Stimulated activated CD4-positive, alpha-beta T cell treated with anti-CD3 and anti-CD28 coated beads, Interleukin-15, amount 100 ng/mL, for 24 hours (primary cell): ENCODE measurements around the gene ACER1.
"Not testable (repeated sequence)": the region's sequence is repeated elsewhere in the genome, so short reads cannot be mapped to it uniquely, and the experiment has no call there.

Source experiments
- DNase-seq: peaks from one replicate; pipeline ENCODE4 v3.0.0-alpha.2; 2020

Gene ACER1

DNA sequence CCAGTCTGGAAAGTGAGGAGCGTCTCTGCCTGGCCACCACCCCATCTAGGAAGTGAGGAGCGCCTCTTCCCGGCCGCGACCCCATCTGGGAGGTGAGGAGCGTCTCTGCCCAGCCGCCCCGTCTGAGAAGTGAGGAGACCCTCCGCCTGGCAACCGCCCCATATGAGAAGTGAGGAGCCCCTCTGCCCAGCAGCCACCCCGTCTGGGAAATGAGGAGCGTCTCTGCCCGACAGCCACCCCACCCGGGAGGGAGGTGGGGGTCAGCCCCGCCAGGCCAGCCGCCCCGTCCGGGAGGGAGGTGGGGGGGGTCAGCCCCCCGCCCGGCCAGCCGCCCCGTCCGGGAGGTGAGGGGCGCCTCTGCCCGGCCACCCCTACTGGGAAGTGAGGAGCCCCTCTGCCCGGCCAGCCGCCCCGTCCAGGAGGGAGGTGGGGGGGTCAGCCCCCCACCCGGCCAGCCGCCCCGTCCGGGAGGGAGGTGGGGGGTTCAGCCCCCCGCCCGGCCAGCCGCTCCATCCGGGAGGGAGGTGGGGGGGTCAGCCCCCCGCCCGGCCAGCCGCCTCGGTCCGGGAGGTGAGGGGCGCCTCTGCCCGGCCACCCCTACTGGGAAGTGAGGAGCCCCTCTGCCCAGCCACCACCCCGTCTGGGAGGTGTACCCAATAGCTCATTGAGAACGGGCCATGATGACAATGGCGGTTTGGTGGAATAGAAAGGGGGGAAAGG is 22.1 kb upstream of the ACER1 start:
- not testable (repeated sequence) for DNase-seq

DNA sequence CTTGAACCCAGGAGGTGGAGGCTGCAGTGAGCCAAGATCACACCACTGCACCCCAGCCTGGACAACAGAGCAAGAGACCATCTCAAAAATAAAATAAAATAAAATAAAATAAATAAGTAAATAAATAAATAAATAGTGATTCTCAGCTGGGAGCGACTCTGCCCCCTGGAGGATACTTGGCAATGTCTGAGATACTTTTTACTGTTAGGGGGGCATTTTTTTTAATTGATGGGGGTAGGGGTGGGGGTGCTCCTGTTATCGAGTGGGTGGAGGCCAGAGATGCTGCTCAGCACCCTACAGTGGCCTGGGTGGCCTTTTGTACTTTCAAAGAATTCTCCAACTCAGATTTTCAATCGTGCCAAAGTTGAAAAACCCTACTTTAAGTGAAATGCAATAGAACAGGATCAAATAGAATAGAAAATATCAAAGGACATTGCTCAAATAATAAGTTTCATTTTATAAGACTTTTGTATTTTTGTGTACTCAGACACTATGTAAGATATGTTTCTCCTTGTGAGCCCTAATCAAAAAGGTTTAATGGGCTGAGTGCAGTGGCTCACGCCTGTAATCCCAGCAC is 20.8 kb upstream of the ACER1 start:
- DNase-seq, result no peak

DNA sequence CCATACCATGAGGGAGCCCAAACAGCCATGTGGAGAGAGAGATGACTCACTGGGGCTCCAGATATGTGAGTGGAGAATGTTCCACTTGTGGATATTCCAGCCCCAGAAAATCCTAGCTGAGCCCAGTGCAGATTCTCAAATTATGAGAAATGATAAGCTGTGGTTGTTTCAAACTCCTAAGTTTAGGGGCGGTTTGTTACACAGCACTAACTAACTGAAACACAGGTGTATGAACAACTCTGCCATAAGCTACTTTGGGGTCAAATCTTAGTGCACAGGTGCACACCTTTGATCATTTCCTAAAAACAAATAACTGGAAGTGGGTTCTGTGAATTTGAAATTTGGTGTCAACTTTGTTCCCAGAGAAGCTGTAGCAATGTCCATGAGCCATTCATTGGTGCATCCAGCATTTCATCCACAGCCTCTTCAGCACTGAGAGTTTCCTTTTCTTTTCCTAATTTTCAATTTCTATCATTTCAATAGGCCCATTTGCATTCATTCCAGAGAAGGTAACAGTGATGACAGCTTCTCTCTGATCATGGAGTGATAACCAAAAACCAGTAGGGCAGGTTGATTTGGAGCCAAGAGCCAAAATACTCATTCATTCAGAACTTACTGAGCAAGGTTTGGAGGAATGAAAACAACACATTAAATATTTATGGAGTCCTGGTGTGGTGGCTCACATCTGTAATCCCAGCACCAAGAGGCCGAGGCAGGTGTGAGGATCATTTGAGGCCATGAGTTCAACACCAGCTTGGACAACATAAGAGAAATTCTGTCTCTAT is 19.2 kb upstream of the ACER1 start:
- no peak for DNase-seq

DNA sequence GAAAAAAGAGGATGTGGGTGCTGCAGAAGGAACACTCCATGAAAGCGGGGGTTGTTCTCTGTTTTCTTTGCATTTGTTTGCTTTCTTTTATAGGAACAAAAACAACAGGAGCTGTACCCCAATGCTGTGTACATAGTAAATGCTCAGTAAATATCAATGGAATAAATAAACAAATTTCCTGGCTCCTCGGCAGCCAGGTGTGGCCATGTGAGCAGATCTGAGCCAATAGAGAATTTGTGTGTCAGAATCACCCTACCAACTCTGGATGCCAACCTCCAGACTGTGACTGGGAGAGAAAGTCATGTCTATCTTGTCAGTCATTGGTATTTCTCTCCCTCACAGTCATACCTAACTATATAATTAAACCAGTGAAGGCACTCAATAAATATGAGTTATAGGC is 17.3 kb upstream of the ACER1 start:
- DNase-seq, result no peak

DNA sequence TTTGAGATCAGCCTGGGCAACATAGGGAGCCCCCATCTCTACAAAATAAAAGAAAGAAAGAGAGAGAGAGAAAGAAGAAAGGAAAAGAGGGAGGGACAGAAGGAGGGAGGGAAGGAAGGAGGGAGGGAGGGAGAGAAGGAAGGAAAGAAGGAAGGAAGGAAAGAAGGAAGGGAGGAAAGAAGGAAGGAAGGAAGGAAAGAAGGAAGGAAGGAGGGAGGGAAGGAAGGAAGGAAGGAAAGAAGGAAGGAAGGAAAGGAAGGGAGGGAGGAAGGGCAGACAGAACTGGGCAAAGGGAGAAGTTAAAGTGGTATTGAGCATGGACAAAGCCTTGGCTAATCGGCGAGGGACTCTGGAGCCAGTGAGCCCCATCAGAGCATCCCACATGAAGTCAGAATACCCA is 15.9 kb upstream of the ACER1 start:
- not testable (repeated sequence) for DNase-seq

DNA sequence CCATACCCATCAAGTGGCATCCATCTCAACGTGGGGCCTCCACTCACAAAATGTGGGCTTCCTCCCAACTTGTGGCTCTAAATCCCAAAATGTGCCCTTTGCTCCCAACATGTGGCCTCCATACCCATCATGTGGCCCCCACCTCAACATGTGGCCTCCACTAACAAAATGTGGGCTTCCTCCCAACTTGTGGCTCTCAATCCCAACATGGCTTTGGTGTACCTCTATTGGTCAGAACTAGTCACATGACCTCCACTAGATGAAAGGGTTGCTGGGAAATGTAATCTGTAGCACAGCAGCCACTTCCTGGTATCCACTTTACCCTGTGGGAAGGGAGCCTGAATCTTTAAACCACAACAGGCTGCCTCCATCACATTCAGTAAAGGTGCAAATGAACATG is 10.1 kb upstream of the ACER1 start:
- no peak for DNase-seq

DNA sequence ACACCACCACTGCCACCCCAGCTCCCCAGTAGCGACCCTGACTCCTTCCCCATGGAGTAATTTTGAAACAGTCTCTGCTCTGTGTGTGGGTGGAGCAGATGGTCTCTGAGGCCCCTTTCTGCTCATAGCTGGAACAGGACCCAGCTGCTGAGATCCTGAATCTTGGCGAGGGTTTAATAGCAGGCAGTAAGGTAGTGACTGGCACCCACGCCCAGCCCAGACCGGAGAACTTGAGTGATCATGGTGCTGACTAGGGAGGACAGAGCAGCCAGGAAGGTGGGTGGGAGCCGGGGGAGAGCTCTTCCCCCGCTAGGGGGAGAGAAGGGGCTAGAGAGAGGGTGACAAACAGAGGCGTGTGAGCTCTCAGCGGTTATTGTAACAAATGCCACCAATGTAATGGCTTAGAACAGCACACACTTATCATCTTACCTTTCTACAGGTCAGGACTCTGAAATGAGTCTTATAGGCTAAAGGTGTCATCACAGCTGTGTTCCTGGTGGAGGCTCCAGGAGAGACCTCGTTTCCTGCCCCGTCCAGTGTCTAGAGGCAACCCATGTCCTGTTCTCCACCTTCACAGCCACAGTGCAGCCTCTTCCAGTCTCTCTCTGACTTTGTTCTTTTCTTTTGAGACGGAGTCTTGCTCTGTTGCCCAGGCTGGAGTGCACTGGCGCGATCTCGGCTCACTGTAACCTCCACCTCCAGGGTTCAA is 7.2 kb upstream of the ACER1 start:
- DNase-seq, result peak; percentile 13

DNA sequence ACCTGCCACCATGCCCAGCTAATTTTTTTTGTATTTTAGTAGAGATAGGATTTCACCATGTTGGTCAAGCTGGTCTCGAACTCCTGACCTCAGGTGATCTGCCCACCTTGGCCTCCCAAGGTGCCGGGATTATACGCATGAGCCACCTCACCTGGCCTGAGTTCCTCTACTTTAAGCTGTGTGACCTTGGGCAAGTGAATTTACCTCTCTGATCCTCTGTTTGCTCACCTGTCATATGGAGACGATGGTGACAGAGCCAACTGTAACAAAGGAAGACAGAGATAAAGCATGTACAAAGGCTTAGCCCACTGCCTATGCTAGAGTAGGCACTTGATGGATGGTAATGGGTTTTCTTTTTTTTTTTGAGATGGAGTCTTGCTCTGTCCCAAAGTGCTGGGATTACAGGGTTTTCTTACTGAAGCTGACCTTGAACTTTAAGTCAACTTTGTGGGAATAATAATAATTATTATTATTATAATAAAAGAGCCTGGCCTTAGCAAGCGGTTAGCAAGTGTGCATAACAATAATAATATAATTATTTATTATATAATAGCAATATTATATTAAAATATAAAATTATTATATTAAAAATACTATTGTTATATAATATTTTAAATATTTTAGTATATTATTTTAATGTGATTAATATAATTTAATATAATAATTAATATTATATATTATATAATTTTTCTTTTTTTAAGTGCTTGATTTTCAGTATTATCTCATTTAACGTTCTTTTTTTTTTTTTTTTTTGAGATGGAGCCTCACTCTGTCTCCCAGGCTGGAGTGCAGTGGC is 1.3 kb upstream of the ACER1 start:
- no peak for DNase-seq

DNA sequence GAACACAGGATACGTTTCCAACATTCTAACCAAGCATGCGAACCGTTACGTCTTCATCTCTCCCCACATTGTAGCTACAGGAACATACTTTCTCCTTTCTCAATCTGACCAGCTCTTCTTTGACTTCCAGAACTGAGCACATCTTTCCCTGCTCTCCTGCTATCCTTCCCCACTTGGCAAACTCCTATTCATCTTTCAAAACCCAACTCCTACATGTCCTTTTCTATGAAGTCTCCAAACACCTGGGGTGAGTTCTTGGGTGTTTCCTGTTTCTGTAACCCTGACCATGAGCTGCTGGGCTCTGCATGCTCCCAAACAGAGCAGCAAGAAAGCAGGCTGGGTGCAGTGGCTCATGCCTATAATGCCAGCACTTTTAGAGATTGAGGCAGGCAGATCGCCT is 6.6 kb downstream of the ACER1 start:
- DNase-seq, result no peak

DNA sequence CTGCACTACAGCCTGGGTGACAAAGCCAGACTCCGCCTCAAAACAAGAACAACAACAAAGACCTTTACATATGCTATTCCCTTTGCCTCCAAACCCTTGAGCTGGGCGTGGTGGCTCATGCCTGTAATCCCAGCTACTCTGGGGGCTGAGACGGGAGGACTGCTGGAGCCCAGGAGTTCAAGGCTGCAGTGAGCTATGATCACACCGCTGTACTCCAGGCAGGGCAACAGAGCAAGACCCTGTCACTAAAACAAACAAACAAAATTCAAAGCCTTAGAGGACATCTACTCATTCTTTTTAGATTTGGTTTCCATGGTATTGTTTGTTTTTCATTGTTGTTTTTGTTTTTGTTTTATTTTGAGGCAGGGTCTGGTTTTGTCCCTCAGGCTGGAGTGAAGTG is 7.8 kb downstream of the ACER1 start:
- no peak for DNase-seq

DNA sequence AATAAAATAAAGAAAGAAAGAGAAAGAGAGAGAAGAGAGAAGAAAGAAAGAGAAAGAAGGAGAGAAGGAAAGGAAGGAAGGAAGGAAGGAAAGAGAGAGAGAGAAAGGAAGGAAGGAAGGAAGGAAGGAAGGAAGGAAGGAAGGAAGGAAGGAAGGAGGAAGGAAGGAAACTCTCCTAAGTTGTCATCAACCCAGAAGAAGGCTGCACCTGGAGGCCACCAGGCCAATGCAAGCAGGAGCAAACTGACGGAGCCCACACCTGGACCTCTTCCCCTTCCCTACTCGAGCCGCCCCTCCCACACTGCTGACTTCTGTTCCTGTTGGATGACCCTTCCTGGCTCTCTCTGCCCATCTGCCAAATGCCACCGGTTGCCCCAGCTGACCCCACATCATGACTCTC is 8.7 kb downstream of the ACER1 start:
- DNase-seq, result no peak

DNA sequence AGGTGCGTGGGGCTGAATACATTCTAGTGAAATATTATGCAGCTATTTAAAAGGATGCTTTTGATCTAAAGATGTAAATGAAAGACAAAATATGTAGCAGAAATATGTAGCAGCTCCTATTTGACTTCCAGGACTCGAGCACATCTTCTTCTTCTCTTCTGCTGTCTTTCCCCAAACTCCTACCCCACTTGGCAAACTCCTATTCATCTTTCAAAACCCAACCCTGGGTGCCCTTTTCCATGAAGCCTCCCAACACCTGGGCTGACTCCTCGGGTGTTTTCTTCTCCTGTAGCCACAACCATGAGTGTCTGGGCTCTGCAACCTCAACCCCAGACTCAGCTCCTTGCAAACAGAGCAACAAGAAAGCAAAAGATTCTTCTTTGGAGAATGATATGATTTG is 11.1 kb downstream of the ACER1 start:
- no peak for DNase-seq

DNA sequence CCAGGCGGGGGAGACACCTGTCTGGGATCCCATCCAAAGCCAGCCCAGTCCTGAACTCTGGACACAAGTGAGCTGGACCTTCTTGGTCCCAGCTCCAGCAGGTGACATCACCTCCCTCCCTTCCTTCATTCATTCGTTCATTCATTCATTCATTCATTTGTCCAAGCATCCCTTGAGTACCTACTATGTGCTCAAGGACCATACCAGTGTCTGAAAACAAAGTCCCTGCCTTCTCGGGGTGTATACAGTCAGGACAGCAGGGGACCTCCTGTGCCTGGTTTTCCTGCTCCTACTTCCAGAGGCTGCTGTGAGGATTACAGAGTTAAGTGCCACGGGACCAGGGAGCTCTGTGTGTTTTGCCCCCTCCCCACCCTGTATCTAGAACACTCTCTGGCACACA is 14.0 kb downstream of the ACER1 start:
- DNase-seq, result no peak

DNA sequence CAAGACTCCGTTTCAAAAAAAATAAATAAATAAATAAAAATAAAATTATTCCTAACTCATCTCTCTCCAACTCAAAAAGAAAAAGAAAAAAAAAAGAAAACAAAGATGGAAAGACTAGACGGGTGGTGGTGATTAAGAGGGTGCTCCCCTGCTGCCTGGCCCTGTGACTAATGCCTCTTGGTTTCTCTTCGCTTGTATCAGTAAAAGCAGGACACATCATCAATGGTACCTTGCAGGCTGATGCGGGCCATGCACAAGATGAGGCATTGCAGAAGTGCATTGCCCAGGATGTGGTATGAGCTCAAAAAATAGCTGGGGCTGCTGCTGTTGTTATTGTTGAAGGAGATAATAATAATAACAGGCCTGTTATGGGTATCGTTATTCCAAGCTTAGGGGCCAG is 14.6 kb downstream of the ACER1 start:
- DNase-seq, result peak; percentile 30

DNA sequence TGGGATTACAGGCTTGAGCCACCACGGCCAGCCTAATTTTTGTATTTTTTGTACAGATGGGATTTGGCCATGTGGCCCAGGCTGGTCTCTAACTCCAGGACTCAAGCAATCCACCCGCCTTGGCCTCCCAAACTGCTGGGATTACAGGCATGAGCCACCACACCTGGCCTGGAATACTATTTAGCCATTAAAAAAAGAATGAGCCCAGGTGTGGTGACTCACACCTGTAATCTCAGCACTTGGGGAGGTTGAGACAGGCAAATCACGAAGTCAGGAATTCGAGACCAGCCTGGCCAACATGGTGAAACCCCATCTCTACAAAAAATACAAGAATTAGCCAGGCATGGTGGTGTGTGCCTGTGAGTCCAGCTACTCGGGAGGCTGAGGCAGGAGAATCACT is 17.8 kb downstream of the ACER1 start:
- not testable (repeated sequence) for DNase-seq

DNA sequence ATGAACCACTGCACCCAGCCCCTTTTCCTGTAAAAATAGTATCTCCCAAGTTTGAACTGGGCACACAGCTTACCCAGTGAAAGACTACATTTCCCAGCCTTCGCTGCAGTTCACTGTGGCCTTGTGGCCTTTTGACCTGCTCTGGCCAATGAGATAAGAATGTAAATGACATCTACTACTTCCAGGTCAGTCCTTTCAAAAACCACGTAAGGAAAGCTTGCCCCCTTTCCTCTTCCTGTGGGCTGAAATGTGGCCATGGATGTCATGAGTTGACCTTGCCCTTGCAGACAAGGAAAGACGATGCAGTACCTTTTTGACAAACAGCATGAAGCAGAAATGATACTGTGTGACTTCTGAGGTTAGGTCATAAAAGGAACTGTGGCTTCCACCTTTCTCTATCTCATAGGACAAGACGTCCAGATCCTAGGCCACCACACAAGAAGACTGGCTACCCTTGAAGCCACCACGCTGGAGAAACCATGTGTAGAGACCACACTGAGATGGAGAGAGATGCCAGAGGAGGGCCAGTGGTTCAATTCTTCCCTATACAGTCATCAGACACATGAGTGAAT is 19.9 kb downstream of the ACER1 start:
- no peak for DNase-seq

DNA sequence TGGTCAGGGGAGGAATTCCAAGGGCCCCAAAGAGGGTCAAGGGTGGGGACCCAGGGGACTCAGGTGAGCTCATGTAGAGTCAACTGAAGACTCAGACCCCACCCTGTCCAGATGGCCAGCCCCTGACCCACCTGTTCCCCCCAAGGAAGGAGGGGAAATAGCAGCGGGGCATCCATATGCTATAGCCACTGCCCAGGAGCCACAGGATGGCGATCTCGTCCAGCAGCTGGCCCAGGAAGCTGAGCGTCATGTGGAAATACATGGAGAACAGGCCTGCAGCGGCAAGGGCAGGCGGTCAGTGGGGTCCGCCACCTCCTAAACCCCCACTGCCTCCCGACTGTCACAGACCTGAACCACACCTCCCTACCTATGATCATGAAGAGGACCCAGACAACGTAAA is 21.4 kb downstream of the ACER1 start:
- DNase-seq, result no peak

DNA sequence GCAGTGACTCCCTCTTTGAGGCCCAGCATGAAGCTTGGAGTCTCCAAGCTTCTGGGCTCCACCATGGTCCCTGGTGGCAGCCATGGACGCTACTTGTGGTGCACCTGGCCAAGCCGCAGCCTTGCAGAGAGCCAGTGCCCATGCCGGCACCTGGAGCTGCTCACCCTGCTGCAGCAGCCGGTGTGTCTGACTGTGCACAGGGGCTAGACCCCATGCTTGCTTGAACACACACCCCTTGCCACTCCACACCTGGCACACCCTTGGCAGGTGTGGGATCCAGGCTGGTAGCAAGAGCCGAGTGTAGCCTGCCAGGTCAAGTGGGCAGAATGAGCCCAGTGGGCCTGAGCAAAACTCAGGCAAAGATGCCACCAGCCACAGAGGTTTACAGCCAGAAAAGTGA is 35.0 kb downstream of the ACER1 start:
- no peak for DNase-seq

DNA sequence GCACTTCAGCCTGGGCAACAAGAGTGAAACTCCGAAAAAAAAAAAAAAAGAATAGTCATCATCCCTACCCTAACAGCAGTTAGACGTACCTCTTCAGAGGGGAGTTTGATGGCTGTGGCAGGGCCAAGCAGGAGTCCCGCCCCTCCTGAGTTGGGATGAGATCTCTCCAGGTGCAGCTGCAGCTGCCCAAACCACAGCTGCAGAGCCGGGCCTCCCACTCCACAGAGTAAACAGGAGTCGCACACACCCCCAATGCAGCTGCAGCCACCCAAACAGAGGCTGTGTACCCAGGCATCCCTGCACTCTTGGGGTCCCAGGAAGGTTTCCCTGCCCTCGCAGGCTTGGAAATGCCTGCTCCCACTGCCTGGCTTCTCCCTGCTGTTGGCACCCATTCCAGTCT is 36.2 kb downstream of the ACER1 start:
- DNase-seq, result no peak

DNA sequence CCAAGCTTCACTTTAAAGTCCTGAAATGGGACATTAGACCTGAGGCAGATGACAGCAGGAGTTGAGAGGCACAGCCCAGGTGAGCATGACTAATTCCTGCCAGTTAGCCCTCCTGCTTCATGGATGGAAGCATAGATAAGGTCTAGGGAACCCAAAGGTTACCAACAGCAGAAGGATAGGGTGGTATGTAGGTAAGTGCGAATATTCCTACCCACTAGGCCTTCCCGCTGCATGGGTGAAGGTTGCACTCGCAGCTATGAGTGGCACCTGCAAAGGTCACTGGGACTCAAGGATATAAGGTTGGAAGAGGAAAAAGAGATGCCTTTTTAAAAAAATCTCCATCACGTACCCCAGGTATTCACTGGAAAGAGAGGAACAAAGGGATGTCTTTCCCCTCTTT is 41.4 kb downstream of the ACER1 start:
- DNase-seq, result no peak

DNA sequence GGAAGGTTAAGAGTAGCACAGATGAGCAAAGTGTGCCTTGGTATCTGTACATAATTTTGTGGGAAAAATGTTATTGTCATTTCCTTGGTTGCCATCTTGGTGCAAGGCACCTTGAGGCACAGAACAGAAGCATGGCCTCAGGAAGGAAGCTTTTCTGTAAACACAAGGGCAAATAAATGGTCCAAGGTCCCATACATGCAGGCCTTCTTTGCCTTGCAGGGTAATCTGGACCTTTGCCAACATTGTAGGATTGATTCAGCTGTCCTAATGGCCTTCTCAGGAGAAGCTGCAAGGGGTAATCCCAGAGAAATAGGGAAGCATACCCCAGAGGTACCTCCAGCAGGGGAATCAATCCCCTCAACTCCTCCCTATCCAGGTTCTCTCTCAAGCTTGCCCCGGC is 44.7 kb downstream of the ACER1 start:
- DNase-seq, result no peak

DNA sequence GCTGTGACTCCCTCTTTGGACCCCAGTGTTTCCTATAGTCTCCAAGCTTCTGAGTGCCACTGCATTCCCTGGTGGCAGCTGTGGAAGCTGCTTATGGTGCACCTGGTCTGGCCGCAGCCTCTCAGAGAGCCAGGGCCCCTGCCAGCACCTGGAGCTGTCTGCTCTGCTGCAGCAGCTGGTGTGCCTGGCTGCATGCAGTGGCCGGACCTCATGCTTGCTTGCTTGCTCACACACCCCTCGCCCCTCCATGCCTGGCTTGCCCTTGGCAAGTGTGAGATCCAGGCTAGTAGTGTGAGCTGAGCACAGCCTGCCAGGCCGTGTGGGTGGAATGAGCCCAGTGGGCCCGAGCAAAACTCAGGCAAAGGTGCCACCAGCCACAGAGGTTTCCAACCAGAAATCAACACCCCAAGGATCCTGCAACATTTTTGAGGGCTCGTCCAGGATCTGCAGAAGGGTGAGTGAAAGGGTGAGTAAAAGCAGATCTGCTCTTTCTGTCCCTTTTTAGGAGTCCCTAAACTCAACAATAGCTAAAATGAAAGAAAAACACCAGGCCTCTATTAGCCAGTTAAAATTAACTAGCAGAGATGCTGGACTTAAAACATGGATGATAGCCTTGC is 46.0 kb downstream of the ACER1 start:
- no peak for DNase-seq
